HepG2 (cell line): ENCODE results near the gene PCBP4. TPM values are rescaled to one million over a fixed set of nuclear protein-coding genes. Genes with fewer than 3 reads are reported as not detected.

Experiments used
- KDM4B ChIP-seq: sonication (generic); formaldehyde crosslinking; IDR thresholded peaks from 2 replicates; pipeline ENCODE4 v1.4.0; 2020; ENCODE audit warnings: missing genetic modification reagents
- MTF1 ChIP-seq: sonication (generic); formaldehyde crosslinking; IDR thresholded peaks from 2 replicates; pipeline ENCODE4 v1.5.0; 2020; ENCODE audit warnings: missing genetic modification reagents
- polyA plus RNA-seq, 8 experiments: library from polyadenylated mRNA; depleted of rRNA in 3 of 8; stranded (reverse) in 7 of 8; unstranded in 1 of 8; fragments of >200 nt; fragmentation: Illumina TruSeq in 4 of 8; extraction: Trizol in 4 of 8; gene quantifications; 2 replicates each; pipeline versions ENCODE4 v1.2.1 to v1.2.3, GENCODE V29; 2011 to 2016; ENCODE audit warnings: low read depth in 4 of 8, missing spikeins in 1 of 8, mixed read lengths in 1 of 8; ENCODE audit not compliant: insufficient read depth in 1 of 8
- total RNA-seq, 5 experiments: library from RNA; depleted of rRNA; stranded (reverse); fragments of >200 nt; fragmentation: Illumina TruSeq; extraction: Trizol; gene quantifications; 2 replicates each; pipeline ENCODE4 v1.2.3, GENCODE V29; 2016; ENCODE audit warnings: low read depth in 1 of 5
- TF ChIP-seq, protein P1 (sequence below): sonication (generic); formaldehyde crosslinking; IDR thresholded peaks from 2 replicates; pipeline ENCODE4 v1.4.0; 2020; ENCODE audit warnings: missing genetic modification reagents
- TF ChIP-seq, protein P2 (sequence below): sonication (generic); formaldehyde crosslinking; IDR thresholded peaks from 2 replicates; pipeline ENCODE4 v1.8.1; 2022; ENCODE audit warnings: mild to moderate bottlenecking, missing genetic modification reagents
- TF ChIP-seq, protein P3 (sequence below): sonication (generic); formaldehyde crosslinking; IDR thresholded peaks from 2 replicates; pipeline ENCODE4 v1.5.0; 2020; ENCODE audit warnings: mild to moderate bottlenecking, missing genetic modification reagents, borderline replicate concordance
- TF ChIP-seq, protein P4 (sequence below): sonication (generic); formaldehyde crosslinking; IDR thresholded peaks from 2 replicates; pipeline ENCODE4 v1.4.0; 2020; ENCODE audit warnings: missing genetic modification reagents, borderline replicate concordance
- TF ChIP-seq, protein P5 (sequence below): sonication (generic); formaldehyde crosslinking; IDR thresholded peaks from 2 replicates; pipeline ENCODE4 v1.4.0; 2020; ENCODE audit warnings: mild to moderate bottlenecking, missing genetic modification reagents
- TF ChIP-seq, protein P6 (sequence below): fragments of 450-650 bp; IDR thresholded peaks from 2 replicates; pipeline ENCODE4 v1.6.1; 2017
- TF ChIP-seq, protein P7 (sequence below): sonication (generic); formaldehyde crosslinking; IDR thresholded peaks from 2 replicates; pipeline ENCODE4 v1.5.0; 2020; ENCODE audit warnings: mild to moderate bottlenecking, missing genetic modification reagents

Gene PCBP4
- total and polyA plus RNA-seq, 2 of the 13 experiments (the other 11 are each of a cell fraction or from before 2014, with no cell fraction given) = 36.8 to 51.3 TPM

DNA sequence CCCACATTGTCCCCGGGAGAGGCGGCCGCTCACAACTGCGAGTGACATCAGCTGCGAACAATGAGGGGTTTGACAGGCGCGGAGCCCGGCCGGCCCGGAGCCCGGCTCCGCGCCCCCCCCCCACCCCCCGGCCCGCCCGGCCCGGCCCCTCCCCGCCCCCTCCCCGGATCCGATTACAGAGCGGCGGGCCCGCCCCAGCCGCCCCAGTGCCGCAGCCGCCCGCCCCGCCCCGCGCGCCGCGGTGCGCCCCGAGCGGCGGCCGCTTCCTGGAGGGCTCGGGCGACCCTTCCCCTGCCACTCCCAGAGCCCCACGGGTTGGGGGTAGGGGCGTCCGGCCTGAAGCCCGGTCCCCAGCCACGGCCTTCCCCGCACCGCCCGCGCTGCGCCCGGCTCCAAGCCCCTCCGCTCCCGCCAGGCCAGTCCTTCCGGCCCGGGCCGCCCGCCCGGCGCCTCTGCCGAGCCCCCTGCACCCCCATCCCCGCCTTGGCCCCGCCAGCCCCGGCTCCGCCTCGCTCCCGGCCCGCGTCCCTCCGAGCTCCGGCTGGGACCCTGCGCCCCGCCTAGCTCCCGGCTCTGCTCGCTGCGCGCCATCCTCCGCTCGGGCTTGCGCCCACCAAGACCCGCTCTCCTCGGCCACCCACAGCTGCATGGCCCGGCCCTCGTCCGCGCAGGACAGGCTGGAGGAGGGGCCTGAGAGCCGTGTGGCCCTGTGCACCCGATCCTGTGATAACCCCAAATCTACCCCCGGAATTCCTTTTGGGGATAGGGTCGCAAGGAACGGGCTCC is at the start of gene PCBP4 (continued):
- TF ChIP-seq, protein P1, sequence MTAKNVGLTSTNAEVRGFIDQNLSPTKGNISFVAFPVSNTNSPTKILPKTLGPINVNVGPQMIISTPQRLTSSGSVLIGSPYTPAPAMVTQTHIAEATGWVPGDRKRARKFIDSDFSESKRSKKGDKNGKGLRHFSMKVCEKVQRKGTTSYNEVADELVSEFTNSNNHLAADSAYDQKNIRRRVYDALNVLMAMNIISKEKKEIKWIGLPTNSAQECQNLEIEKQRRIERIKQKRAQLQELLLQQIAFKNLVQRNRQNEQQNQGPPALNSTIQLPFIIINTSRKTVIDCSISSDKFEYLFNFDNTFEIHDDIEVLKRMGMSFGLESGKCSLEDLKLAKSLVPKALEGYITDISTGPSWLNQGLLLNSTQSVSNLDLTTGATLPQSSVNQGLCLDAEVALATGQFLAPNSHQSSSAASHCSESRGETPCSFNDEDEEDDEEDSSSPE (CRISPR knock-in tag) = no peak
- TF ChIP-seq, protein P2, sequence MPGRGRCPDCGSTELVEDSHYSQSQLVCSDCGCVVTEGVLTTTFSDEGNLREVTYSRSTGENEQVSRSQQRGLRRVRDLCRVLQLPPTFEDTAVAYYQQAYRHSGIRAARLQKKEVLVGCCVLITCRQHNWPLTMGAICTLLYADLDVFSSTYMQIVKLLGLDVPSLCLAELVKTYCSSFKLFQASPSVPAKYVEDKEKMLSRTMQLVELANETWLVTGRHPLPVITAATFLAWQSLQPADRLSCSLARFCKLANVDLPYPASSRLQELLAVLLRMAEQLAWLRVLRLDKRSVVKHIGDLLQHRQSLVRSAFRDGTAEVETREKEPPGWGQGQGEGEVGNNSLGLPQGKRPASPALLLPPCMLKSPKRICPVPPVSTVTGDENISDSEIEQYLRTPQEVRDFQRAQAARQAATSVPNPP (CRISPR knock-in tag) = no peak
- TF ChIP-seq, protein P3, sequence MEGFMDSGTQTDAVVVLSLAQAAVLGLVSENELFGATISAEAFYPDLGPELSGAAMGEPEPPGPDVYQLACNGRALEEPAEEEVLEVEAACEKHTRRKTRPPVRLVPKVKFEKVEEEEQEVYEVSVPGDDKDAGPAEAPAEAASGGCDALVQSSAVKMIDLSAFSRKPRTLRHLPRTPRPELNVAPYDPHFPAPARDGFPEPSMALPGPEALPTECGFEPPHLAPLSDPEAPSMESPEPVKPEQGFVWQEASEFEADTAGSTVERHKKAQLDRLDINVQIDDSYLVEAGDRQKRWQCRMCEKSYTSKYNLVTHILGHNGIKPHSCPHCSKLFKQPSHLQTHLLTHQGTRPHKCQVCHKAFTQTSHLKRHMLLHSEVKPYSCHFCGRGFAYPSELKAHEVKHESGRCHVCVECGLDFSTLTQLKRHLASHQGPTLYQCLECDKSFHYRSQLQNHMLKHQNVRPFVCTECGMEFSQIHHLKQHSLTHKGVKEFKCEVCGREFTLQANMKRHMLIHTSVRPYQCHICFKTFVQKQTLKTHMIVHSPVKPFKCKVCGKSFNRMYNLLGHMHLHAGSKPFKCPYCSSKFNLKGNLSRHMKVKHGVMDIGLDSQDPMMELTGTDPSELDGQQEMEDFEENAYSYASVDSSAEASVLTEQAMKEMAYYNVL (CRISPR knock-in tag) = no peak
- TF ChIP-seq, protein P4, sequence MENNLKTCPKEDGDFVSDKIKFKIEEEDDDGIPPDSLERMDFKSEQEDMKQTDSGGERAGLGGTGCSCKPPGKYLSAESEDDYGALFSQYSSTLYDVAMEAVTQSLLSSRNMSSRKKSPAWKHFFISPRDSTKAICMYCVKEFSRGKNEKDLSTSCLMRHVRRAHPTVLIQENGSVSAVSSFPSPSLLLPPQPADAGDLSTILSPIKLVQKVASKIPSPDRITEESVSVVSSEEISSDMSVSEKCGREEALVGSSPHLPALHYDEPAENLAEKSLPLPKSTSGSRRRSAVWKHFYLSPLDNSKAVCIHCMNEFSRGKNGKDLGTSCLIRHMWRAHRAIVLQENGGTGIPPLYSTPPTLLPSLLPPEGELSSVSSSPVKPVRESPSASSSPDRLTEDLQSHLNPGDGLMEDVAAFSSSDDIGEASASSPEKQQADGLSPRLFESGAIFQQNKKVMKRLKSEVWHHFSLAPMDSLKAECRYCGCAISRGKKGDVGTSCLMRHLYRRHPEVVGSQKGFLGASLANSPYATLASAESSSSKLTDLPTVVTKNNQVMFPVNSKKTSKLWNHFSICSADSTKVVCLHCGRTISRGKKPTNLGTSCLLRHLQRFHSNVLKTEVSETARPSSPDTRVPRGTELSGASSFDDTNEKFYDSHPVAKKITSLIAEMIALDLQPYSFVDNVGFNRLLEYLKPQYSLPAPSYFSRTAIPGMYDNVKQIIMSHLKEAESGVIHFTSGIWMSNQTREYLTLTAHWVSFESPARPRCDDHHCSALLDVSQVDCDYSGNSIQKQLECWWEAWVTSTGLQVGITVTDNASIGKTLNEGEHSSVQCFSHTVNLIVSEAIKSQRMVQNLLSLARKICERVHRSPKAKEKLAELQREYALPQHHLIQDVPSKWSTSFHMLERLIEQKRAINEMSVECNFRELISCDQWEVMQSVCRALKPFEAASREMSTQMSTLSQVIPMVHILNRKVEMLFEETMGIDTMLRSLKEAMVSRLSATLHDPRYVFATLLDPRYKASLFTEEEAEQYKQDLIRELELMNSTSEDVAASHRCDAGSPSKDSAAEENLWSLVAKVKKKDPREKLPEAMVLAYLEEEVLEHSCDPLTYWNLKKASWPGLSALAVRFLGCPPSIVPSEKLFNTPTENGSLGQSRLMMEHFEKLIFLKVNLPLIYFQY (CRISPR knock-in tag) = no peak
- TF ChIP-seq, protein P5, sequence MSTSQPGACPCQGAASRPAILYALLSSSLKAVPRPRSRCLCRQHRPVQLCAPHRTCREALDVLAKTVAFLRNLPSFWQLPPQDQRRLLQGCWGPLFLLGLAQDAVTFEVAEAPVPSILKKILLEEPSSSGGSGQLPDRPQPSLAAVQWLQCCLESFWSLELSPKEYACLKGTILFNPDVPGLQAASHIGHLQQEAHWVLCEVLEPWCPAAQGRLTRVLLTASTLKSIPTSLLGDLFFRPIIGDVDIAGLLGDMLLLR (CRISPR knock-in tag) = 0 out of 2 replicates have a peak, but pooled peaks have one; percentile 19
- TF ChIP-seq, protein P6, sequence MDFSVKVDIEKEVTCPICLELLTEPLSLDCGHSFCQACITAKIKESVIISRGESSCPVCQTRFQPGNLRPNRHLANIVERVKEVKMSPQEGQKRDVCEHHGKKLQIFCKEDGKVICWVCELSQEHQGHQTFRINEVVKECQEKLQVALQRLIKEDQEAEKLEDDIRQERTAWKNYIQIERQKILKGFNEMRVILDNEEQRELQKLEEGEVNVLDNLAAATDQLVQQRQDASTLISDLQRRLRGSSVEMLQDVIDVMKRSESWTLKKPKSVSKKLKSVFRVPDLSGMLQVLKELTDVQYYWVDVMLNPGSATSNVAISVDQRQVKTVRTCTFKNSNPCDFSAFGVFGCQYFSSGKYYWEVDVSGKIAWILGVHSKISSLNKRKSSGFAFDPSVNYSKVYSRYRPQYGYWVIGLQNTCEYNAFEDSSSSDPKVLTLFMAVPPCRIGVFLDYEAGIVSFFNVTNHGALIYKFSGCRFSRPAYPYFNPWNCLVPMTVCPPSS = no peak
- TF ChIP-seq, protein P7, sequence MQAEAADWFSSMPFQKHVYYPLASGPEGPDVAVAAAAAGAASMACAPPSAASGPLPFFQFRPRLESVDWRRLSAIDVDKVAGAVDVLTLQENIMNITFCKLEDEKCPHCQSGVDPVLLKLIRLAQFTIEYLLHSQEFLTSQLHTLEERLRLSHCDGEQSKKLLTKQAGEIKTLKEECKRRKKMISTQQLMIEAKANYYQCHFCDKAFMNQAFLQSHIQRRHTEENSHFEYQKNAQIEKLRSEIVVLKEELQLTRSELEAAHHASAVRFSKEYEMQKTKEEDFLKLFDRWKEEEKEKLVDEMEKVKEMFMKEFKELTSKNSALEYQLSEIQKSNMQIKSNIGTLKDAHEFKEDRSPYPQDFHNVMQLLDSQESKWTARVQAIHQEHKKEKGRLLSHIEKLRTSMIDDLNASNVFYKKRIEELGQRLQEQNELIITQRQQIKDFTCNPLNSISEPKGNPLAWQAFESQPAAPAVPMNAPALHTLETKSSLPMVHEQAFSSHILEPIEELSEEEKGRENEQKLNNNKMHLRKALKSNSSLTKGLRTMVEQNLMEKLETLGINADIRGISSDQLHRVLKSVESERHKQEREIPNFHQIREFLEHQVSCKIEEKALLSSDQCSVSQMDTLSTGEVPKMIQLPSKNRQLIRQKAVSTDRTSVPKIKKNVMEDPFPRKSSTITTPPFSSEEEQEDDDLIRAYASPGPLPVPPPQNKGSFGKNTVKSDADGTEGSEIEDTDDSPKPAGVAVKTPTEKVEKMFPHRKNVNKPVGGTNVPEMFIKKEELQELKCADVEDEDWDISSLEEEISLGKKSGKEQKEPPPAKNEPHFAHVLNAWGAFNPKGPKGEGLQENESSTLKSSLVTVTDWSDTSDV = no peak
- TF ChIP-seq KDM4B (CRISPR knock-in tag) (no peak), MTF1 (CRISPR knock-in tag) (no peak)
